Measurements from ENCODE around the gene PNPLA7. TPM values are rescaled to one million over a fixed set of nuclear protein-coding genes. Genes with fewer than 3 reads are reported as not detected.
A peak's percentile ranks its signal among the peaks of the same experiment; 100 is the strongest.

The PNPLA7 gene
- total and polyA plus RNA-seq, 10 of the 15 experiments (the other 5 are each of a cell fraction or from before 2014, with no cell fraction given): 0.04 to 0.85 (median 0.19) TPM; not detected in 1

- Histone ChIP-seq H3K27me3 (replicated peaks in 1 of 2; ENCODE audit: control insufficient read depth in 2 of 2, insufficient read depth in 2 of 2, low read length in 1 of 2) (no peaks in the 10 kb centered on the region), H3K9ac (ENCODE audit: control insufficient read depth, insufficient read depth, low read length) (peak overlapping the region; percentile 1; the same call in 1 of the 2 replicates), H3K36me3 (ENCODE audit: control insufficient read depth in 2 of 2, insufficient read depth in 2 of 2, low read length in 1 of 2) (no peaks in the 10 kb centered on the region), H3K4me1 (ENCODE audit: control insufficient read depth, insufficient read depth, low read length) (peaks cover 26% of the 10 kb centered on the region), H3K4me3 (peak overlapping the region; percentile 36; the same call in 1 of the 2 replicates), H3K9me3 (replicated peaks; ENCODE audit: control insufficient read depth, insufficient read depth, low read length) (no peaks in the 10 kb centered on the region), H3K79me2 (ENCODE audit: control insufficient read depth, insufficient read depth, low read length) (peaks cover 9% of the 10 kb centered on the region), H2AFZ (ENCODE audit: control insufficient read depth, low read depth, low read length) (peak overlapping the region; percentile 73), H3K4me2 (ENCODE audit: control insufficient read depth, insufficient read depth) (peak overlapping the region; percentile 78), H4K20me1 (ENCODE audit: control insufficient read depth, insufficient read depth) (no peaks in the 10 kb centered on the region), H3K27ac (ENCODE audit: control insufficient read depth, insufficient read depth) (peak overlapping the region; percentile 22; the same call in 1 of the 2 replicates)
- WGBS (ENCODE audit: insufficient coverage, insufficient replicate concordance, low lambda C conversion rate, missing lambda C conversion rate): 17% methylated on average over 44 of the region's 52 CpGs
- POLR2A ChIA-PET: no interaction called here
- in situ Hi-C loops (cut with MboI): no loop called here
- RAD21 ChIA-PET (ENCODE audit: unreplicated experiment): no interaction called here
- CTCF ChIA-PET: no interaction called here
- peak; percentile 49 for DNase-seq (ENCODE audit: low read depth, low spot score)
- SMC1A ChIA-PET (ENCODE audit: uncharacterized antibody, unreplicated experiment): no interaction called here
- peak; percentile 80 for ATAC-seq
- peak; percentile 88 for FAIRE-seq
- BruUV-seq (replicated peaks): no TSS peak
- intact Hi-C loops (cut with micrococcal nuclease; ENCODE audit: unreplicated experiment): loop anchor here (10.0 kb wide), 1 partner anchor 63 kb away; no protein-coding TSS in a partner anchor
- TF ChIP-seq MXI1 (IDR thresholded peaks at IDR 0.05; ENCODE audit: low read depth, low read length) (peak; percentile 51; the same call in 1 of the 2 replicates), ATF7 (IDR thresholded peaks at IDR 0.05; ENCODE audit: low read depth) (no peak), ZBTB40 (IDR thresholded peaks at IDR 0.05; ENCODE audit: borderline replicate concordance) (no peak), GATAD2B (conservative IDR thresholded peaks at IDR 0.05; ENCODE audit: low read depth) (no peak), HDGF (IDR thresholded peaks at IDR 0.05) (no peak), GABPA (IDR thresholded peaks at IDR 0.05; ENCODE audit: low read depth) (no peak), ATF2 (IDR thresholded peaks at IDR 0.05; ENCODE audit: low read length) (no peak), SRF (IDR thresholded peaks at IDR 0.05; ENCODE audit: low read depth in 2 of 2, low read length in 2 of 2) (no peak), NRF1 (conservative IDR thresholded peaks at IDR 0.05; ENCODE audit: low read depth, low read length) (no peak), ZNF384 (IDR thresholded peaks at IDR 0.05; ENCODE audit: borderline replicate concordance, low read depth, low read length) (no peak), HCFC1 (IDR thresholded peaks at IDR 0.05; ENCODE audit: low read length) (peak; percentile 39; the same call in 1 of the 2 replicates), EZH2 (IDR thresholded peaks at IDR 0.05; ENCODE audit: borderline replicate concordance, control insufficient read depth, low read depth, low read length) (no peak), WRNIP1 (IDR thresholded peaks at IDR 0.05; ENCODE audit: borderline replicate concordance, low read depth, low read length) (no peak), CBX5 (IDR thresholded peaks at IDR 0.05; ENCODE audit: low read depth) (no peak; the same call in 1 of the 2 replicates), ZNF24 (IDR thresholded peaks at IDR 0.05) (no peak), TARDBP (IDR thresholded peaks at IDR 0.05; ENCODE audit: borderline replicate concordance) (no peak), CBFB (IDR thresholded peaks at IDR 0.05; ENCODE audit: low read depth) (no peak; the same call in 1 of the 2 replicates)
Observed at GRCh38 chr9:137461663-137462395, 88.4 kb downstream of the PNPLA7 start.

Data from GM12878 (cell line).